Panc1 (cell line): Measurements from ENCODE around the gene MMP19.

Experiments used
- CTCF ChIP-seq: fragments of 450-650 bp; IDR thresholded peaks from 2 replicates; pipeline ENCODE4 v1.5.1; 2017; ENCODE audit warnings: mild to moderate bottlenecking
- POLR2AphosphoS5 ChIP-seq: IDR thresholded peaks from 2 replicates; pipeline ENCODE4 v1.6.1; 2012; ENCODE audit warnings: mild to moderate bottlenecking, low read depth, low read length, moderate library complexity
- SIN3A ChIP-seq: IDR thresholded peaks from 2 replicates; pipeline ENCODE4 v1.6.1; 2012; ENCODE audit warnings: low read depth, mild to moderate bottlenecking, low read length, moderate library complexity, borderline replicate concordance; ENCODE audit not compliant: insufficient read depth
- TCF7L2 ChIP-seq: IDR thresholded peaks from 2 replicates; pipeline ENCODE4 v1.6.1; 2011; ENCODE audit warnings: mild to moderate bottlenecking, low read depth, low read length, inconsistent platforms

- no peak for TF ChIP-seq CTCF
- no peak for TF ChIP-seq TCF7L2
- TF ChIP-seq POLR2AphosphoS5, result no peak
- TF ChIP-seq SIN3A, result no peak
These were observed 19.1 kb upstream of the MMP19 start for GRCh38 chr12:55861871-55862270.
